ENCODE data around the gene DHX34.
"Not testable (repeated sequence)": the region's sequence is repeated elsewhere in the genome, so short reads cannot be mapped to it uniquely, and the experiment has no call there.

The DHX34 gene

GRCh38 chr19:47330466-47330869, 18.6 kb upstream of the DHX34 start:
- no peak for DNase-seq (ENCODE audit: low read depth in 2 of 2, low spot score in 1 of 2)

GRCh38 chr19:47331490-47331889, 17.6 kb upstream of the DHX34 start:
- DNase-seq (ENCODE audit: low read depth in 2 of 2, low spot score in 1 of 2): no peak

GRCh38 chr19:47331931-47332547, 17.1 kb upstream of the DHX34 start, which contains the start of gene C5AR2:
TSS of gene C5AR2 (plus strand) at chr19:47332175. CDS start at chr19:47340800, 8,625 bp downstream.
- DNase-seq (ENCODE audit: low read depth in 2 of 2, low spot score in 1 of 2): no peak

DNA sequence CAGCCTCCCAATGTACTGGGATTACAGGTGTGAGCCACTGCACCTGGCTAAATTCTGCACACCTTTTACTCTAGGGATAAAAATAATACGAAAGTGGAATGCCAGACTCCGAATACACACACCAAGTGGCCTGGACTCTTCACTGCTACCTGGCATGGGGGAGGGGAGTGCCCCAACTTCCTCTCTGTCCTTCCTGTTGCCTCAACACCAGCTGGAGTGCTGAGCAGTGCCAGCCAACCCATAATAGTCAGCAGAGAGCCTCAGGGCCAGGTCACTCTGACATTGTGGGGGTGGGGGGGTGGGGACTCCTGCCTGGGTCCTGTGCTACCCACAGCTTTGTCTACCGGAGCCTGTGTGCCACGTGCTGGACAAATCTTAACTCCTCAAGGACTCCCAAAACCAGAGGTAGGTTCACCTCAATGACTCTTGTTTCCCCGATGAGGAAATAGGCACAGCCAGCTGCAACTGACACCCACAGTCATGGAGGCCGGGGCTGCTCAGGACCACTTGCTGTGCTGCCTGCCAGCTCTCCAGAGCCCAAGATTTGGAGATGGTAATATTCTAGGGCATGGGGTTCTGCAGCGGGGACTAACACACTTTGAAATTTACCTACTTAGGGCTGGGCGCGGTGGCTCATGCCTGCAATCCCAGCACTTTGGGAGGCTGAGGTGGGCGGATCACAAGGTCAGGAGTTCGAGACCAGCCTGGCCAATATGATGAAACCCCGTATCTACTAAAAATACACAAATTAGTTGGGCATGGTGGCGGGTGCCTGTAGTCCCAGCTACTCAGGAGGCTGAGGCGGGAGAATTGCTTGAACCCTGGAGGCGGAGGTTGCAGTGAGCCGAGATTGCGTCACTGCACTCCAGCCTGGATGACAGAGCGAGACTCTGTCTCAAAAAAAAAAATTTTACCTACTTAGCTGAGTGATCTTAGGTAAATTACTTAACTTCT, 12.1 kb upstream of the DHX34 start:
- not testable (repeated sequence) for DNase-seq (ENCODE audit: low read depth in 2 of 2, low spot score in 1 of 2)

GRCh38 chr19:47339196-47339880, 9.8 kb upstream of the DHX34 start:
- no peak for DNase-seq (ENCODE audit: low read depth in 2 of 2, low spot score in 1 of 2)

- DNase-seq (ENCODE audit: low read depth in 2 of 2, low spot score in 1 of 2): no peak
Observed at GRCh38 chr19:47340477-47341208, 8.5 kb upstream of the DHX34 start.

DNA sequence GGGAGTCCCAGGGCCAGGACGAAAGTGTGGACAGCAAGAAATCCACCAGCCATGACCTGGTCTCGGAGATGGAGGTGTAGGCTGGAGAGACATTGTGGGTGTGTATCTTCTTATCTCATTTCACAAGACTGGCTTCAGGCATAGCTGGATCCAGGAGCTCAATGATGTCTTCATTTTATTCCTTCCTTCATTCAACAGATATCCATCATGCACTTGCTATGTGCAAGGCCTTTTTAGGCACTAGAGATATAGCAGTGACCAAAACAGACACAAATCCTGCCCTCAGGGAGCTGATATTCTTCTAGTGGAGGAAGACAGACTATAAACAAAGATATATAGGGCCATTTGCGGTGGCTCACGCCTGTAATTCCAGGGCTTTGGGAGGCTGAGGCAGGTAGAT, 7.4 kb upstream of the DHX34 start:
- DNase-seq (ENCODE audit: low read depth in 2 of 2, low spot score in 1 of 2): no peak

DNA sequence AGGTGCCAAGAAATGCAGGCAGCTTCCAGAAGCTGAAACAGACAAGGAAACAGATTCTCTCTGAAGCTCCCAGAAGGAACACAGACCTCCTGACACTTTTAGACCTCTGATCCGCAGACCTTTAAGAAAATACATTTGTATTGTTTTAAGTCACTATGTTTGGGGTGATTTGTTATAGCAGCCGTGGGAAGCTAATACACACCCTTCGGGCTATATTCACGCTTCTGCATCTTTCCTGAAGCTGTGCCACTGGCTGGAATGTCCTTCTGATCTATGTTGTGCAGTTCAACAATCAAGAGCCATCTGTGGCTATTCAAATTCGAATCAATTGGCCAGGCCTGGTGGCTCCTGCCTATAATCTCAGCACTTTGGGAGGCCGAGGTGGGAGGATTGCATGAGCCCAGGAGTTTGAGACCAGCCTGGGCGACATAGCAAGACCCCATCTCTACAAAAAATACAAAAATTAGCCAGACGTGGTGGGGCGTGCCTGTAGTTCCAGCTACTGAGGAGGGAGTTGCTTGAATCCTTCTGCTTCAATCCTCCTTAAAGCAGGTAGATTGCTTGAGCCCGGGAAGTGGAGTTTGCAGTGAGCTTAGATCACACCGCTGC, 5.8 kb upstream of the DHX34 start:
- no peak for DNase-seq (ENCODE audit: low read depth in 2 of 2, low spot score in 1 of 2)

DNA sequence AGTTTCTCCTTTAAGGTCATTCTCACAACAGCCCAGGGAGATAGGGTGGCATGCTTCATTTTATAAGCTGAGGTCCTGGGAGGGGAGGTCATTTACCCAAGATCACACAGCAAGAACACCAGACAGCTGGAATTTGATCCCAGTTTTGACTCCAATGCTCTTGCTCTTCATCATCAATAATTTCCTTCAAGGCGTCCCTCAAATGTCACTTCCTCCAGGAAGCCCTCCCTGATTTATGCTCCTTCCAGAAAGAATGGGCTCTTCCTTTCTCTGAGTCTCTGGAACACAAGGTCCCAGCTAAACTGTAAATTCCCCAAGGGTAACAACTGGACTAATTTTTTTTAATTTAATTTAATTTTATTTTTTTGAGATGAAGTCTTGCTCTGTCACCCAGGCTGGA, 4.7 kb upstream of the DHX34 start:
- no peak for DNase-seq (ENCODE audit: low read depth in 2 of 2, low spot score in 1 of 2)

DNA sequence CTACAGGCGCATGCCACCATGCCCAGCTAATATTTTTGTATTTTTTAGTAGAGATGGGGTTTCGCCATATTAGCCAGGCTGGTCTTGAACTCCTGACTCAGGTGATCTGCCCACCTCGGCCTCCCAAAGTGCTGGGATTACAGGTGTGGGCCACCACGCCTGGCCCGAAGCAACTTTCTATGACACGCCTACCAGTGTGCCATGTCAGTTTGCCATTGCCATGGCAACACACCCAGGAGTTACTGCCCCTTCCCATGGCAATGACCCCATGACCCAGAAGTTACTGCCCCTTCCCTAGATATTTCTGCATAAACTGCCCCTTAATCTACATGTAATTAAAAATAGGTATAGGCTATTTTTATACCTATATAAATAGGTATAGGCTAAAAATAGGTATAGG, 3.1 kb upstream of the DHX34 start:
- not testable (repeated sequence) for DNase-seq (ENCODE audit: low read depth in 2 of 2, low spot score in 1 of 2)

DNA sequence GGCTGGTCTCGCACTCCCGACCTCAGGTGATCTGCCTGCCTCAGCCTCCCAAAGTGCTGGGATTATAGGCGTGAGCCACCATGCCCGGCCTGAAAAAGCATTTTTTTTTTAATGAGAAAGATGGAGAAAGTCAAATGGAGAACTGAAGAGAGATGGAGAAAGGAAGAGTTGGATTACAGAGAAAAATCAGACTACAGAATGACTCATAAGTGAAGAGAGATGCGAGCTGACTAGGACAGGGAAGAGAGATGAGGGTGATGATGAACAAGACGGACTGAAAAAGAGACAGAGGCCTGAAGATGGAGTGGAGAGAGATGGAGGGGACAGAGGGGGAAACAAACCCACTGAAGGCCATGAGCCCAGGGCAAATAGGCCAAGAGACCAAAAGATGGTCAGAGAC, 1.5 kb downstream of the DHX34 start:
- DNase-seq (ENCODE audit: low read depth in 2 of 2, low spot score in 1 of 2): no peak

- DNase-seq (ENCODE audit: low read depth in 2 of 2, low spot score in 1 of 2): no peak
Observed at GRCh38 chr19:47351548-47351947, 2.4 kb downstream of the DHX34 start.

DNA sequence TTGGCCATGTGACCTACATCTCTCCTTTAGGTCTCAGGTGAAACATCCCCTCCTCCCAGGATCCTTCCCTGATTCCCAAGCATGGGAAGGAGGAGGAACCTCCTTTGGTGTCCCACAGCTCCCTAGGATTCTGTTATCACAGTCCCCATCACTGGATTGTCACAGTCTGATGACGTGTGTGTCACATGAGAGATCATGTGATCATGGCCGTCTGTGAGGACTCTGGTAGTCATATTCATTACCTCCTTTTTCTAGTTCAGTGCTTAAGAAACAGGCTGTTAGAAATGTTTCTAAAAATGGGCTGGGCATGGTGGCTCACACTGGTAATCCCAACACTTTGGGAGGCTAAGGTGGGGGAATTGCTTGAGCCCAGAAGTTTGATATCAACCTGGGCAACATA, 3.0 kb downstream of the DHX34 start:
- no peak for DNase-seq (ENCODE audit: low read depth in 2 of 2, low spot score in 1 of 2)

DNA sequence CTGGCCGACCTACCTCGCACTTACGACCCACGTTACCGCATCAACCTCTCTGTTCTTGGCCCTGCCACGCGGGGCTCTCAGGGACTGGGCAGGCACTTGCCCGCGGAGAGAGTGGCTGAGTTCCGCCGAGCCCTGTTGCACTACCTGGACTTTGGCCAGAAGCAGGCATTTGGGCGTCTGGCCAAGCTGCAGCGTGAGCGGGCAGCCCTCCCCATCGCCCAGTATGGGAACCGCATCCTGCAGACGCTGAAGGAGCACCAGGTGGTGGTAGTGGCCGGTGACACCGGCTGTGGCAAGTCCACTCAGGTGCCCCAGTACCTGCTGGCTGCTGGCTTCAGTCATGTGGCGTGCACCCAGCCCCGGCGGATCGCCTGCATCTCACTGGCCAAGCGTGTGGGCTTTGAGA, 4.2 kb downstream of the DHX34 start:
- DNase-seq (ENCODE audit: low read depth in 2 of 2, low spot score in 1 of 2): no peak

DNA sequence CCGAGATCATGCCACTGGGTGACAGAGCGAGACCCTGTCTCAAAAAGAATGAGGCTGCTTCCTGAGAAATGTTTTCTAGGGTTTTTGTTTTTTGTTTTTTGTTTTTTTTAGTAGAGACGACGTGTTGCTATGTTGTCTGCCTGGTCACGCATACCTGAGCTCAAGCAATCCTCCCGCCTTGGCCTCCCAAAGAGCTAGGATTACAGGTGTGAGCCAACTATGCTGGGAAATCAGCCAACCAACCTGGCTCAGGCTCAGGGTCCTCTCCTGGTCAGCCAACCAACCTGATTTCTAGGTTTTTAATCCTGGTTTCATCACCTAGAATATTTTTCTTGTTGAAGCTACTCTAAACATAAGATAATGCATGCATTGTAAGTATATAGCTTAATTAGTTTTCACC, 7.8 kb downstream of the DHX34 start:
- DNase-seq (ENCODE audit: low read depth in 2 of 2, low spot score in 1 of 2): no peak

DNA sequence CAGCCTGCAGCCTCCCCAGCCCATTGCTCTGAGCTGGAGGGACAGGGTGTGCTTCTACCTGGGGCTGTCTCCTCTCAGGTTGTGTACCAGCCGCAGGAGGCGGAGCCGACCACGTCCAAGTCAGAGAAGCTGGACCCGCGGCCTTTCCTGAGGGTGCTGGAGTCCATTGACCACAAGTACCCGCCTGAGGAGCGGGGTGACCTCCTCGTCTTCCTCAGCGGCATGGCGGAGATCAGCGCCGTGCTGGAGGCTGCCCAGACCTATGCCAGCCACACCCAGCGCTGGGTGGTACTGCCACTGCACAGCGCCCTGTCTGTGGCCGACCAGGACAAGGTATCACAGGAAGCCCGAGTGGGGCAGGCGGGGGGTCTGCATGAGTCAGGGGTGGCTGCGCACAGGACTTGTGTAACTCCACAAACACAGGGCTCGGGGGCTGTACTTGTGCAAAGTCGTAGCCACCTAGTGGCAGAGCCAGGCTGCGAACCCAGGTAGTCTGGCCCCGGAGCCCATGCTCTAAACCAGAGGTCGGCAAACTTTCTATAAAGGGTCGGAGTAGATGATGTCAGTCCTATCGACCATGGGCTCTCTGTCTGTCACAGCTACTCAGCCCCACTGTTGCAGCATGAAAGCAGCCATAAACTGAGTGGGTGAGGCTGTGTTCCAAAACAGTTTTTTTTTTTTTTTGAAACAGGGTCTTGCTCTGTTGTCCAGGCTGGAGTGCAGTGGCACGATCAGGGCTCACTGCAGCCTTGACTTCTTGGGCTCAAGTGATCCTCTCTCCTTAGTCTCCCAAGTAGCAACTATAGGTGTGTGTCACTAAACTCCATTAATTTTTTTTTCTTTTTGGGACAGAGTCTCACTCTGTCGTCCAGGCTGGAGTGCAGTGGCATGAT, 8.9 kb downstream of the DHX34 start:
- no peak for DNase-seq (ENCODE audit: low read depth in 2 of 2, low spot score in 1 of 2)

- DNase-seq (ENCODE audit: low read depth in 2 of 2, low spot score in 1 of 2): no peak
Observed at GRCh38 chr19:47358936-47359335, 9.8 kb downstream of the DHX34 start.

DNA sequence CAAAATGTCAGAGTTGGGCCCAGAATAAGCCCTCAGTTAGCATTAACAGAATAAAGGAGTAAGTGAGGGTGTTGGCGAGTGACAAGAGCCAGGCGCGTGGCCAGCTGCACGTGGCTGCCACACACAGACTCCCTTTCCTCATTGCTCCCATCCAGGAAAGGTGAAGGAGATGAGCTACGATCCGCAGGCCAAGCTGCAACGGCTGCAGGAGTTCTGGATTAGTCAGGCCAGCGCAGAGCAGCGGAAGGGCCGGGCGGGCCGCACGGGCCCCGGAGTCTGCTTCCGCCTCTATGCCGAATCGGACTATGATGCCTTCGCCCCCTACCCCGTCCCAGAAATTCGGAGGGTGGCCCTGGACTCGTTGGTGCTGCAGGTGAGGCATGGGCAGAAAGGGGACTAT, 13.2 kb downstream of the DHX34 start:
- DNase-seq (ENCODE audit: low read depth in 2 of 2, low spot score in 1 of 2): no peak

- DNase-seq (ENCODE audit: low read depth in 2 of 2, low spot score in 1 of 2): no peak
Observed at GRCh38 chr19:47363758-47364531, 14.8 kb downstream of the DHX34 start.
